ENCODE measurements around the gene TTC32.
"Not testable (repeated sequence)": the region's sequence is repeated elsewhere in the genome, so short reads cannot be mapped to it uniquely, and the experiment has no call there.

Gene TTC32

GRCh38 chr2:19881908-19882265 lies 19.9 kb downstream of the TTC32 start:
- DNase-seq (ENCODE audit: low read depth): no peak
- TF ChIP-seq CTCF (IDR thresholded peaks at IDR 0.05; ENCODE audit: insufficient read depth, low read depth, low read length, missing control alignments): no peak
- H3K4me3 ChIP-seq (ENCODE audit: low read depth, low read length): no peak overlapping the region

- DNase-seq (ENCODE audit: low read depth): no peak
- TF ChIP-seq CTCF (IDR thresholded peaks at IDR 0.05; ENCODE audit: insufficient read depth, low read depth, low read length, missing control alignments): no peak
- H3K4me3 ChIP-seq (ENCODE audit: low read depth, low read length): no peak overlapping the region
These were observed 20.4 kb downstream of the TTC32 start for GRCh38 chr2:19881221-19881907.

GRCh38 chr2:19880191-19880590 lies 21.6 kb downstream of the TTC32 start:
- not testable (repeated sequence) for DNase-seq (ENCODE audit: low read depth); H3K4me3 ChIP-seq (ENCODE audit: low read depth, low read length)

GRCh38 chr2:19879120-19879519 lies 22.7 kb downstream of the TTC32 start:
- H3K4me3 ChIP-seq (ENCODE audit: low read depth, low read length): no peak overlapping the region
- no peak for DNase-seq (ENCODE audit: low read depth)
- no peak for TF ChIP-seq CTCF (IDR thresholded peaks at IDR 0.05; ENCODE audit: insufficient read depth, low read depth, low read length, missing control alignments)

- no peak overlapping the region for H3K4me3 ChIP-seq (ENCODE audit: low read depth, low read length)
- DNase-seq (ENCODE audit: low read depth): no peak
These were observed 23.3 kb downstream of the TTC32 start for GRCh38 chr2:19878268-19879046.

GRCh38 chr2:19876751-19877150 lies 25.0 kb downstream of the TTC32 start:
- no peak overlapping the region for H3K4me3 ChIP-seq (ENCODE audit: low read depth, low read length)
- DNase-seq (ENCODE audit: low read depth): no peak
- no peak for TF ChIP-seq CTCF (IDR thresholded peaks at IDR 0.05; ENCODE audit: insufficient read depth, low read depth, low read length, missing control alignments)

More at GRCh38 chr2:19878268-19879046, 23.3 kb downstream of the TTC32 start:
- TF ChIP-seq CTCF (IDR thresholded peaks at IDR 0.05; ENCODE audit: insufficient read depth, low read depth, low read length, missing control alignments): no peak

GRCh38 chr2:19875280-19875679 lies 26.5 kb downstream of the TTC32 start:
- no peak for TF ChIP-seq CTCF (IDR thresholded peaks at IDR 0.05; ENCODE audit: insufficient read depth, low read depth, low read length, missing control alignments)
- H3K4me3 ChIP-seq (ENCODE audit: low read depth, low read length): no peak overlapping the region
- DNase-seq (ENCODE audit: low read depth): no peak
